CD4-positive, alpha-beta T cell treated with Interleukin-10 for 1 hour (primary cell): ENCODE results near the gene PCSK6.
A peak's percentile ranks its signal among the peaks of the same experiment; 100 is the strongest.
"Not testable (repeated sequence)": the region's sequence is repeated elsewhere in the genome, so short reads cannot be mapped to it uniquely, and the experiment has no call there.

ENCODE experiments used
- DNase-seq: peaks from one replicate; pipeline ENCODE4 v3.0.0-alpha.2; 2020

PCSK6 gene

DNA sequence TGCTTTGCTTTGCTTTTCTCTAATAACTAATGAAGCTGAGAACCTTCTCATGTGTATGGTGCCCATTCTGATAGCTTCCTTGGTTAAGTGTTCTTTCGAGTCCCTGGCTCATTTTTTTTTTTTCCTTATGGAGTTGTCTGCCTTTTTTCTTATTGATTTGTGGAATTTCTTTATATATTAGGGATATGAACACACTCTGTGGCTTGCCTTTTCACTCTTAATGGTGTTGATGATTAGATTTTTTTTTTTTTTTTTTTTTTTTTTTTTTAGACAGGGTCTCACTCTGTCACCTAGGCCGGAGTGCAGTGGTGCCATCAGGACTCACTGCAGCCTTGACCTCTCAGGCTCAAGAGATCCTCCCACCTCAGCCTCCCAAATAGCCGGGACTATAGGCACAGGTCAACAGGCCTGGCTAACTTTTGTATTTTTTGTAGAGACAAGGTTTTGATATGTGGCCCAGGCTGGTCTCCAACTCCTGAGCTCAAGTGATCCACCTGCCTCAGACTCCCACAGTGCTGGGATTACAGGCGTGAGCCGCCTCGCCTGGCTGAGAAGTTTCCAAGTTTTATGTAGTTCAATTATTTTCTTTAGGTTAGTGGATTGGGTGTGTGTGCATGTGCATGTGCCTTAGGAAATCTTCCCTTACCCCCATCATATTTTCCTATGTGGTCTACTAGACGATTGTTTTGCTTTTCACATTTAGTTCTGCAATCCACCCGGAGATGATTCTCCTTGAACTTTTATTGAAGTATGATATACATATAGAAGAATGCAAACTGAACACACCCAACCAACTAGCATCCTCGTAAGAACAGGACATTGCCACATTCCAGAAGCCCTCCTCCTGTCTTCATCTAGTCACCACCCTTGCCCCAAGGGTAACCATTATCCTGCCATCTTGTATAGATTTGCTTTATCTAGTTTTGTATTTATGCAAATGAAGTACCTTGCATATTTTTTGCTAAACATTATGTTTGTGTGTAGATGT is 192.8 kb downstream of the PCSK6 start:
- DNase-seq: no peak

GRCh38 chr15:101295607-101296161 is 193.8 kb downstream of the PCSK6 start:
- DNase-seq: no peak

- peak; percentile 97 for DNase-seq
These were observed 194.5 kb downstream of the PCSK6 start, which contains the start of gene SNRPA1 for GRCh38 chr15:101294731-101295606. SNRPA1 (minus strand) TSS chr15:101295248; CDS start chr15:101295178, 70 bp downstream.

- no peak for DNase-seq
These were observed 196.4 kb downstream of the PCSK6 start for GRCh38 chr15:101293122-101293521.

DNA sequence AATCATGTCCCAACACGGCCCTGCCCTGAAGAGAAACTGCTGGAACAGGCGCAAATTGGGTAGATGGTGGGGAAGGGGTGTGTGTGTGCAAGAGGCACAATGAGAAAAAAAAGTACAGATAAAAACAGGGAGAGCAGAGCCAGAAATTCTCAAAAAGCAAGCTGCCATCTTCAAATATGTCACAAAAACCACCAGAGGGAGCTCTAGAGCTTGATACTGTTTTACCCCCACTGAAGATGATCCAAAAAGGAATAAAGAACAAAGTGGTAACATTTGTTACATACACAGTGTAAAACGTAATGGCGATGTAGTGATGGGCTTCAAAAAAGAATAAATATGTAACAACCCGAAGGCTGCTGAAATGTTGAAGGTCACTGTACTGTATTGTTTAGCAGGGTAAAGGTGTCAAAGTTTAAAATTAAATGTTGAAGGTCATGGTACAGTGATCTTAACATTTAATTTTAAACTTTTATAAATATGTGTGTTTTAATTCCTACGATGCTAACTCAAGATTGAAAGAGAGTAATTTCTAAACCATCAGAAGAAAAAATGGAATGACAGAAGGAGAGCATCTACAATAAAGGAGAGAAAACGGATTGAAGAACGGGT is 200.5 kb downstream of the PCSK6 start:
- peak; percentile 74 for DNase-seq

GRCh38 chr15:101287342-101287741 is 202.2 kb downstream of the PCSK6 start:
- DNase-seq: not testable (repeated sequence)

DNA sequence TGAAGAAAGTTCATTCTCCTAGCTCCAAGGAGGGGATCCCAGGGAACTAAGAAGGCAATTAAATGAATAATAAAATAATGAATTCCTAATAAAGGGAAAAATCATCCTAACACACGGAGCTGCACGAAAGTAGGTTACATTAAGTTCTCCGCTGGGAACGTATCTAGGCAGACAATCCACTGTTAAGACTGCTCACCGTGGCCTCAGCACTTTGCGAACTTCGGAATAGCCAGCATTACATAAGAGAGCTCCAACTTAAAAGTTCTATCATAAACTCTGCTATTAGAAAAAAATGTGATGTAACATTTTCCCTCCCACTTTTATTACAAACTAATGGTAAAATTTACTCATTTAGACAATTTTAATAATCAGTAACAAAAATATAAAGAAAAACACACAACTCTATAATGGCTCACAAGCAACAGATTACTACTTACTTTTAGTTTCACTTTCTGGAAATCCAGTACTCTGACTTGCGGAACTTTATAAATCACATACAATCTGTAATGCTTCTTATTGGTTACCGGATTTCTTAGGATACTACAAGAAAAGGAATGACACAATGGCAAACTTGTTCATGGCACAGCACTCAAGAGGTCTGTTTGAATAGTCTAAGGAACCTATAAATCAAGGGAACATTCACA is 202.9 kb downstream of the PCSK6 start:
- DNase-seq: no peak

- no peak for DNase-seq
These were observed 205.6 kb downstream of the PCSK6 start for GRCh38 chr15:101283931-101284330.

DNA sequence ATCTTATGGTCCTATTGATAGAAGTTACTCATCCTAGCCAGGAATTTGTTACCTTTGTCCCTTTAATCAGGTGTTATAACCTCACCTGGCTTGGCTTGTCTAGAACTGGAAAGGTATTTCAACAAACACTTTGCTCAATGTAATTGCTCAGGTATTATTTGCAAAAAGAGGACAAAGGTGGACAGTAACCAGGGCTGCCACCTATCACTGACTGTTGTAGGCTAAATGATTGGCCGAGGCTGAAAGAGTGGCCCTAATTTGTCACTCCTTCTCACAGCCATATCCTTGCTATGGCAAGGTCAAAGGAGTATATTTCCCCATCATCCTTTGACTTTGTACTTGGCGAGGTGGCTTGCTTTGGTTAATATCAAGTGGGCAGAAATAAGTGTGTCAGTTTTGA is 209.5 kb downstream of the PCSK6 start:
- no peak for DNase-seq

GRCh38 chr15:101277943-101278564 is 211.5 kb downstream of the PCSK6 start:
- DNase-seq: no peak

- peak; percentile 85 for DNase-seq
These were observed 212.3 kb downstream of the PCSK6 start, which contains the start of gene SELENOS for GRCh38 chr15:101277038-101277822. SELENOS (minus strand) TSS chr15:101277485; CDS start chr15:101277417, 68 bp downstream.

- DNase-seq: peak; percentile 34
These were observed 212.9 kb downstream of the PCSK6 start for GRCh38 chr15:101276501-101277037.

DNA sequence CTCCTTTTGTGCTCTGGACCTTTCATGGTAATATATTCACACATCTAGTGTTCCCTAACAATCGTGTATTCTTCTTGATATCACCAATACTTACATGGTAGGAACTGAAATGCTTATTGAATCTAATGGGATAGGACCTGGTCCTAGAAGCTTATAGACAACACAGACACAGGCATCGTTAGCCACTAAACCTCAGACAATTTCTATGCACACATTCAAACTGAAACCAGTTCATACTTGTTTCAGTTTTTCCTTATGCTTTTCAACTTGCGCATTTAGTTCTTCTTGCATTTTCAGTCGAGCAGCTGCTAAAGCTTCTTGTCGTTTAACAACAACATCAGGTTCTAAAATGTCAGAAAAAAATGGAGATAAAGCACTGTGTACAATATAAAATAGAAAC is 214.5 kb downstream of the PCSK6 start:
- DNase-seq: no peak

- no peak for DNase-seq
These were observed 216.0 kb downstream of the PCSK6 start for GRCh38 chr15:101273534-101273933.

GRCh38 chr15:101272584-101272983 is 216.9 kb downstream of the PCSK6 start:
- no peak for DNase-seq

DNA sequence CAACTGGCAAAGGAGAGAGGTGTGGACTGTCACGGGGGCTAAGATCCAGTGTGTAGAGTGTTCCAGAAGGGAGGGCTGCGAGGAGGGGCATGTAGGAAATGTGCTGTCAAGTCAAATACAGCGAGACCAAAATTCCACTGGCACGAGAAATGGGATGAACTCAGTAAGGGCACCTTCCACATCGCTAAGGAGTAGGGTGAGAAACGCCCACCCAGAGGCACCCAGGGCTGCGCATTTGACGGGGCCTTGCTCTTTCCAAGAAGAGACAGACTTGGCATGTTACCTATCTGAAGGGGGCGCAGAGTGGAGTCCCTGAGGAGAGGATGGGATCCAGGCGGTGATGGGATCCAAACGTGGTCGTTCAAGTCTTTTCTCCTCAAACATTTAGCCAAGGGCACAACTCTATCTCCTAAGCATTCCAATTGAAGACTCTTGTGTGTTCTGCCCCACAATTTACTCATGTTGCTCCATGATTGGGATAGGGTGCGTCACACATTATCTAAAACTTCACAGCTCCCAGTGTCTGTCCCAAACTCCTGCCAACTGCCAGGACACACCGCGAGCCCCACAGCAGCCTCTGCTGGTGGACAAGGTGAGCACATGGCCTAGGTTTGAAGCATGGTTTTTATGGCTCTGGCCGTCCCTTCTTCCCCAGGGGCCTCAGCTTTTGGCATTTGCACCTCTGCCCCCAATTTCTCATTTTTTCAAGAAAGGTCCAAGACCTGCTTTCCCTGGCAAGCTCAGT is 219.9 kb downstream of the PCSK6 start:
- DNase-seq: no peak

DNA sequence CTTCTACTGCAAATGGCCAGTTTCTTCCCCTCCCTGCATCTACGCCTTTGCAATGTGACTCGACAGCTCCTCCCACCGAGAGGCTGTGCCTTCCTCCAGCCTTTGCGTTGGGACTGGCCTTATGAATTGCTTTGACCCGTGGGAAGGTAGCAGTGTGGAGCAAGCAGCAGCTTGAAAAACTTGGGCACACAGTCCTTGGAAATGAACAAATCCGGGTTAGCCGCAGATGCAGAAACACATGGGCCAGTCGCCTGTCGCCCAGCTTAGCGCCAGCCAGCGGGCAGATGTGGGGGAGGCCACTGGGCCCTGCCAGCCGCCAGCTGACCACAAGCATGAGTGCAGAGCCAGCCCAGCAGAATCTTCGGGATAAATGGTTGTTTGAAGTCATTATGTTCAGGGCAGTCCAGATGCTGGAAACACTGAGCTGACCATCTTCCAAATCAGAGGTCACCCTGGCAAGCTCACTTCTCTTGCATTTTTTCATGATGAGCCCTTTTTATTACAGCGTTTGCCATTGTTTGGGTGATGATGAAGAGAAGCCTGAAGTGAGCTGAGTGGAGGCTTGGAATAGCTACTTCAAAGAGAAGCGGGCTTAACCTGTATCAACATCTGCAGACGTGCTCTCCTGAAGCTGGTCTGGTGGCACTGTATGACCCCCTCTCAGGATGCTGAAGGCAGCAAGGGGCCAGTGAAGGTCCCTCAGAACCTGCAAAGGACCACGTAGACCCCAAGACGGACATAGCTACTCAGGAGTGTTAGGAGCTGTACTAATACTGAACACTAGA is 222.0 kb downstream of the PCSK6 start:
- DNase-seq: no peak

DNA sequence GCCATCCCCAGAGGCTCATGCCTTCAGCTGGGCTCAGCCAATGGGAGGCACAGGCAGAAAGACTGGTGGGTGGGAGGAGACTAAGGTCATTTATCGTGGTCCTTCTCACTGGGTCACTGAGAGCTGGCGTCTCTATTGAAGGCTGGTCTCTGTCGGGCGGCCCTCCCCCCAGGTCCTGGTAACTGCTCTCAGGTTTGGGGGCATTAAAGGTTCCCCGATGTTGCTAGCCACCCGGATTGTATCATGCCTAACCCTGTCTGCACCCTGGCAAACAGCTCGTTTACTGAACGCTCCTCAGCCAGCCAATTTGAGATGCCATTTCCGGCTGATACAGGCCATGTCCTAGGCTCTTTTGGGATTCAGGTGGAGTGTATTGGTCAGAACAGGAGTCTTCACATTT is 222.7 kb downstream of the PCSK6 start:
- no peak for DNase-seq

DNA sequence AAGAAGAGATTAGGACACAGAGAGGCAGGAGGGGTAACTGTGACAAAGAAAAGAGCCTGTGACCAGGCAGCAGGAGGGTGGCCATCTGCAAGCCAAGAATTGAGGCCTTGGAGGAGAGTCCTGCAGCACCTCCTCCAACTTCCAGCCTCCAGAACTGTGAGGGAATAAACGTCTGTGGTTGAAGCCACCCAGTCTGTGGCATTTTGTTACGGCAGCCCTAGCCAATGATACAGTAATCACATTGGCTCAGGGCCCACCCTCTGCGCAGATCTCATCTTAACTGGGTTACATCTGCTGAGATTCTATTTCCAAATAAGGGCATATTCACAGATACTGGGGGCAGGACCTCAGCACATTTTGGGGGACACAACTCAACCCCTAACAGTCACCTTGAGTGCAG is 223.5 kb downstream of the PCSK6 start:
- DNase-seq: no peak
